Keratinocyte (primary cell): ENCODE measurements around the gene RPS8. TPM values are rescaled to one million over a fixed set of nuclear protein-coding genes. Genes with fewer than 3 reads are reported as not detected.

Experiments used
- DNase-seq: peaks from one replicate; pipeline ENCODE4 v3.0.0-alpha.2; 2011; ENCODE audit warnings: low read depth, missing footprints, low spot score
- FAIRE-seq: peaks from 2 replicates; lab custom pipeline; 2011; peaks lifted over from hg19 to GRCh38; lab: Jason Lieb, UNC
- H2AFZ ChIP-seq: 2 replicates; pipeline ENCODE4 v1.6.0; 2012; ENCODE audit warnings: low read length, control low read depth, inconsistent platforms; ENCODE audit not compliant: control insufficient read depth
- H3K27ac ChIP-seq: 2 replicates; pipeline ENCODE4 v1.5.1; 2011; ENCODE audit warnings: low read length; ENCODE audit not compliant: control insufficient read depth, insufficient read depth
- H3K27me3 ChIP-seq: 3 replicates; pipeline ENCODE4 v1.6.0; 2011; ENCODE audit warnings: low read length; ENCODE audit not compliant: control insufficient read depth, insufficient read depth; ENCODE audit errors: extremely low read depth
- H3K36me3 ChIP-seq, 2 experiments: 2 replicates in 1 of 2; 3 replicates in 1 of 2; pipeline ENCODE4 v1.5.1; 2011; ENCODE audit warnings: low read length in 2 of 2, mild to moderate bottlenecking in 1 of 2; ENCODE audit not compliant: control insufficient read depth in 2 of 2, insufficient read depth in 2 of 2; ENCODE audit errors: extremely low read depth in 1 of 2
- H3K4me1 ChIP-seq: 3 replicates; pipeline ENCODE4 v1.5.1; 2011; ENCODE audit warnings: low read length; ENCODE audit not compliant: control insufficient read depth, insufficient read depth; ENCODE audit errors: extremely low read depth
- H3K4me2 ChIP-seq: 3 replicates; pipeline ENCODE4 v1.6.0; 2011; ENCODE audit warnings: low read depth, low read length; ENCODE audit not compliant: control insufficient read depth, insufficient read depth; ENCODE audit errors: extremely low read depth
- H3K4me3 ChIP-seq, 3 experiments: fragments of 200-600 bp in 1 of 3; sonication (generic) in 1 of 3; 2 replicates in 2 of 3; 3 replicates in 1 of 3; pipeline ENCODE4 v1.5.1; 2011 to 2016; ENCODE audit warnings: low read length in 3 of 3, mild to moderate bottlenecking in 3 of 3, control low read depth in 2 of 3, inconsistent platforms in 1 of 3, low read depth in 1 of 3, mixed read lengths in 1 of 3, mixed run types in 1 of 3, moderate library complexity in 1 of 3; ENCODE audit not compliant: control insufficient read depth in 2 of 3, insufficient read depth in 2 of 3; ENCODE audit errors: extremely low read depth in 1 of 3
- H3K79me2 ChIP-seq: 2 replicates; pipeline ENCODE4 v1.6.0; 2012; ENCODE audit warnings: low read length; ENCODE audit not compliant: control insufficient read depth, insufficient read depth
- H3K9ac ChIP-seq: 3 replicates; pipeline ENCODE4 v1.6.0; 2011; ENCODE audit warnings: low read length; ENCODE audit not compliant: control insufficient read depth, insufficient read depth; ENCODE audit errors: extremely low read depth
- H3K9me1 ChIP-seq: 3 replicates; pipeline ENCODE4 v1.6.0; 2011; ENCODE audit warnings: low read length; ENCODE audit not compliant: control insufficient read depth, insufficient read depth; ENCODE audit errors: extremely low read depth
- H3K9me3 ChIP-seq: 2 replicates; pipeline ENCODE4 v1.5.1; 2012; ENCODE audit warnings: low read depth, low read length; ENCODE audit not compliant: control insufficient read depth
- H4K20me1 ChIP-seq: 3 replicates; pipeline ENCODE4 v1.6.0; 2011; ENCODE audit warnings: low read length; ENCODE audit not compliant: control insufficient read depth, insufficient read depth; ENCODE audit errors: extremely low read depth
- EZH2 ChIP-seq: IDR thresholded peaks from one replicate; pipeline ENCODE4 v1.6.1; 2012; ENCODE audit warnings: inconsistent platforms, mild to moderate bottlenecking, low read length, moderate library complexity
- dilution Hi-C: fragments of 300-500 bp; cut with MboI; formaldehyde crosslinking; loops from one replicate; pipeline ENCODE4 v1.7.0; 2020; ENCODE audit warnings: low sequenced_read_pairs; ENCODE audit not compliant: extremely low pct_ligation_motif_present
- polyA minus RNA-seq, 3 experiments: library from RNA; depleted of rRNA, polyadenylated mRNA; stranded (reverse); fragments of >200 nt; gene quantifications; 1 replicate in 1 of 3; 2 replicates in 1 of 3; 3 replicates in 1 of 3; pipeline ENCODE4 v1.2.3, GENCODE V29; 2011
- polyA plus RNA-seq, 5 experiments: library from polyadenylated mRNA; depleted of rRNA in 3 of 5; stranded (reverse) in 3 of 5; stranded (forward) in 1 of 5; unstranded in 1 of 5; fragments of >200 nt; gene quantifications; 1 replicate in 1 of 5; 2 replicates in 3 of 5; 3 replicates in 1 of 5; pipeline versions ENCODE4 v1.2.1 to v1.2.3, GENCODE V29; 2011 to 2012; ENCODE audit warnings: missing spikeins in 2 of 5, low read depth in 1 of 5, low replicate concordance in 1 of 5
- TF ChIP-seq, protein P1 (sequence below), 3 experiments: IDR thresholded peaks in 1 of 3; conservative IDR thresholded peaks in 1 of 3; optimal IDR thresholded peaks in 1 of 3; 2 replicates in 2 of 3; 3 replicates in 1 of 3; pipeline versions ENCODE3 to v1.5.1; 2011; ENCODE audit warnings: low read length in 3 of 3, mild to moderate bottlenecking in 3 of 3, moderate library complexity in 2 of 3, control low read depth in 1 of 3, inconsistent platforms in 1 of 3; ENCODE audit not compliant: insufficient read depth in 2 of 3; ENCODE audit errors: extremely low read depth in 1 of 3

RPS8 gene
- polyA plus RNA-seq = 1,764 to 2,149 TPM (median 1,890 TPM) in 3 replicates
- polyA plus RNA-seq (2011; ENCODE audit: low read depth) = 1,489 TPM
- 1,963 and 2,381 TPM in 2 replicates for polyA plus RNA-seq (2011; cell fraction: cytosol; rRNA removed)
- polyA plus RNA-seq (2011; cell fraction: nucleus; rRNA removed) = 529 and 600 TPM in 2 replicates
- 2,173 and 2,970 TPM in 2 replicates for polyA plus RNA-seq (2012; ENCODE audit: low replicate concordance)
- polyA minus RNA-seq = 237 to 673 TPM (median 537 TPM) in 3 replicates
- polyA minus RNA-seq (2011; cell fraction: cytosol; rRNA and poly(A)+ RNA removed) = 965 TPM
- 131 and 151 TPM in 2 replicates for polyA minus RNA-seq (2011; cell fraction: nucleus; rRNA and poly(A)+ RNA removed)

- H3K4me2 ChIP-seq = peak within 1 kb of the TSS; percentile 92
- peak within 1 kb of the TSS; percentile 97 for H3K27ac ChIP-seq
- no peaks in the 10 kb centered on the region for H3K27me3 ChIP-seq
- H3K4me1 ChIP-seq = peaks cover 17% of the 10 kb centered on the region
- no peaks in the 10 kb centered on the region for H3K9me1 ChIP-seq
- H4K20me1 ChIP-seq = peaks cover 19% of the 10 kb centered on the region
- TF ChIP-seq, protein P1, sequence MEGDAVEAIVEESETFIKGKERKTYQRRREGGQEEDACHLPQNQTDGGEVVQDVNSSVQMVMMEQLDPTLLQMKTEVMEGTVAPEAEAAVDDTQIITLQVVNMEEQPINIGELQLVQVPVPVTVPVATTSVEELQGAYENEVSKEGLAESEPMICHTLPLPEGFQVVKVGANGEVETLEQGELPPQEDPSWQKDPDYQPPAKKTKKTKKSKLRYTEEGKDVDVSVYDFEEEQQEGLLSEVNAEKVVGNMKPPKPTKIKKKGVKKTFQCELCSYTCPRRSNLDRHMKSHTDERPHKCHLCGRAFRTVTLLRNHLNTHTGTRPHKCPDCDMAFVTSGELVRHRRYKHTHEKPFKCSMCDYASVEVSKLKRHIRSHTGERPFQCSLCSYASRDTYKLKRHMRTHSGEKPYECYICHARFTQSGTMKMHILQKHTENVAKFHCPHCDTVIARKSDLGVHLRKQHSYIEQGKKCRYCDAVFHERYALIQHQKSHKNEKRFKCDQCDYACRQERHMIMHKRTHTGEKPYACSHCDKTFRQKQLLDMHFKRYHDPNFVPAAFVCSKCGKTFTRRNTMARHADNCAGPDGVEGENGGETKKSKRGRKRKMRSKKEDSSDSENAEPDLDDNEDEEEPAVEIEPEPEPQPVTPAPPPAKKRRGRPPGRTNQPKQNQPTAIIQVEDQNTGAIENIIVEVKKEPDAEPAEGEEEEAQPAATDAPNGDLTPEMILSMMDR (optimal IDR thresholded peaks at IDR 0.05 in 1 of 3, IDR thresholded peaks at IDR 0.05 in 1 of 3, conservative IDR thresholded peaks at IDR 0.05 in 1 of 3; ENCODE audit: extremely low read depth in 1 of 3, insufficient read depth in 2 of 3, low read length in 3 of 3) = peak in 1 of 3 experiments; percentile 1
- no peak for TF ChIP-seq EZH2
- peaks cover 25 to 35% of the 10 kb centered on the region in 2 experiments for H3K36me3 ChIP-seq
- FAIRE-seq (no peak), DNase-seq (peak; percentile 81)
- dilution Hi-C loops = no loop called here
- H3K9ac ChIP-seq = peak within 1 kb of the TSS; percentile 92
- peak within 1 kb of the TSS; percentile 67 for H2AFZ ChIP-seq
- H3K9me3 ChIP-seq = no peaks in the 10 kb centered on the region
- H3K79me2 ChIP-seq = peaks cover 36% of the 10 kb centered on the region
- peak within 1 kb of the TSS; percentile 85 to 94 (median 92) for H3K4me3 ChIP-seq
Observed at GRCh38 chr1:44775078-44775929, at the start of gene RPS8. Gene RPS8 (plus strand): TSS chr1:44775540. CDS start chr1:44775597, 57 bp downstream.

DNA sequence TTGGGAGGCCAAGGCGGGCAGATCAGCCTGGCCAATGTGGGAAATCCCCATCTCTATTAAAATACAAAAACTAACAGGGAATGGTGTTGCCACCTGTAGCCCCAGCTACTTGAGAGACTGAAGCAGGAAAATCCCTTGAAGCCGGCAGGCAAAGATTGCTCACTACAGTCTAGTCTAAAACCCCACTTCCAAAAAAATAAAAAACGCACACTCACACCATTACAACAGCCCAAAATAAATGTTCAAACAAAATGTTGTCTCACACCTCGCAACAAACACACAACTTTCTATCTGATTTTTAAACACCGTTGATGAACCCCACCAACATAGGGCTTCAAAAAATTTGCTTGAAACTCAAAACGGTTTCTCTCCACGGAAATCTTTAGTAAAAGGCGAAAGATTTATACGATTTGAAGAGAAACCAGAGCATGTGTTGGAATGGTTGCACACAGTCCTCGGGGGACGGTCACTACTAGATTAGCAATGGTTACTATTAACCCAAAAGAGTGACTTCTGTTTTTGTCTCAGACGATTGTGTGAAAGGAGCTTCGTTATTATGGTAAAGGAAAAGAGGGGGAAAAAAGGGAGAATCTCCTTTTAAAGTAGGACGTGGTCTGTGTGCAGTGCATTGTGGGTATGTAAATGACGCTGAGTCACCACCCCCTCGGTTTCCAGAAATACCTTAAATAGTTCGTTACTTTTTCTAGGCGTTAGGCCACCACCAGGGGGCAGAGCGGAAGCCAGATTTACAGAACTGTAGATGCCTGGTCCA lies 44.4 kb upstream of the RPS8 start, which contains the start of gene RNU5D-1:
RNU5D-1 (minus strand) TSS at position 430 of the 772 bp plus-strand sequence.
- Histone ChIP-seq H3K4me1 (peaks cover 8% of the 10 kb centered on the region), H3K36me3 (no peaks in the 10 kb centered on the region), H3K4me2 (peak within 1 kb of the TSS; percentile 45), H3K9ac (peak within 1 kb of the TSS; percentile 67), H3K27me3 (no peaks in the 10 kb centered on the region), H3K79me2 (no peaks in the 10 kb centered on the region), H2AFZ (peak within 1 kb of the TSS; percentile 5), H4K20me1 (no peaks in the 10 kb centered on the region), H3K9me3 (no peaks in the 10 kb centered on the region), H3K9me1 (peaks cover 2% of the 10 kb centered on the region), H3K27ac (peak within 1 kb of the TSS; percentile 91), H3K4me3 (no peak within 1 kb of the TSS)
- dilution Hi-C loops = no loop called here
- DNase-seq (no peak), FAIRE-seq (peak; percentile 13)
- TF ChIP-seq EZH2 = no peak
- TF ChIP-seq, protein P1 (optimal IDR thresholded peaks at IDR 0.05 in 1 of 3, IDR thresholded peaks at IDR 0.05 in 1 of 3, conservative IDR thresholded peaks at IDR 0.05 in 1 of 3; ENCODE audit: extremely low read depth in 1 of 3, insufficient read depth in 2 of 3, low read length in 3 of 3) = peak; percentile 70 to 84 (median 74)
